ENCODE data around the gene STAT5B.
A peak's percentile ranks its signal among the peaks of the same experiment; 100 is the strongest.
"Not testable (repeated sequence)": the region's sequence is repeated elsewhere in the genome, so short reads cannot be mapped to it uniquely, and the experiment has no call there.

STAT5B gene

GRCh38 chr17:42305543-42306384 lies 29.6 kb upstream of the STAT5B start:
- DNase-seq, result no peak

DNA sequence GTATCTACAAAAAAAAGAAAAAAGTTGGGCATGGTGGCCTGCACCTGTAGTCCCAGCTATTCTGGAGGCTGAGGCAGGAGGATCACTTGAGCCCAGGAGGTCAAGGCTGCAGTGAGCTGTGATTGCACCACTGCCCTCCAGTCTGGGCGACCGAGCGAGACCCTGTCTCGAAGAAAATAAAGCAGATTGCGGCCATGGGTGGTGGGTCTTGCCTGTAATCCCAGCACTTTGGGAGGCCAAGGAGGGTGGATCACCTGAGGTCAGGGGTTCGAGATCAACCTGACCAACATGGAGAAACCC lies 28.8 kb upstream of the STAT5B start:
- DNase-seq, result not testable (repeated sequence)

DNA sequence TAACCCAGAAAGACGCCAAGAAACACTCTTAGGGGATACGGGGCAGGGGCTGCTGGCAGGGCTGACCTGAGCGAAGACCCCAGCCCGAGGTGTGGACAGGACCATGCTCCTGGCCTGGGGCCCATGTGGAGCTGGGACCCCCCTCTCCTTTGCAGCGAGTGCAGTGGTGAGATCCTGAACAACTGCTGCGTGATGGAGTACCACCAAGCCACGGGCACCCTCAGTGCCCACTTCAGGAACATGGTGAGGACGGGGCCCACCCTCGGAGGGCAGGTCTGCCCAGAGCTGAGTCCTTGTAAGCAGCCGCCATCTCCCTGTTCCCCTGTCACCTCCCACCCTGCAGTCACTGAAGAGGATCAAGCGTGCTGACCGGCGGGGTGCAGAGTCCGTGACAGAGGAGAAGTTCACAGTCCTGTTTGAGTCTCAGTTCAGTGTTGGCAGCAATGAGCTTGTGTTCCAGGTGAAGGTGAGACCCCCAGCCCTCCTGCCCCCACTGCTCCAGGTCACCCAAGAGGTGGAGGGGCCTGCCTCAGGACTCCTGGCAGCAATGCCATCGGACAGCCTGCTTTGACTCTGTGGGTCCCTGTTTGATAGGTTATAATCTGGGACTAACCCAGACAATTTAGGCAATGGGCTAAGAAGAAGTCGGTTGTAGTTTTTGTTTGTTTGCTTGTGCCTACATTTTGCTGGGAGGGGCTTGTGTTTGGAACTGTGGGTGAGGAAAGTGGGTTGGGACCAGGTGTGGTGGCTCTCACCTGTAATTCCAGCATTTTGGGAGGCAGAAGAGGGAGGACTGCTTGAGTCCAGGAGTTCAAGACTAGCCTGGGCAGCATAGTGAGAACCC lies 28.2 kb upstream of the STAT5B start:
- no peak for DNase-seq

GRCh38 chr17:42303694-42304093 lies 27.5 kb upstream of the STAT5B start:
- no peak for DNase-seq

DNA sequence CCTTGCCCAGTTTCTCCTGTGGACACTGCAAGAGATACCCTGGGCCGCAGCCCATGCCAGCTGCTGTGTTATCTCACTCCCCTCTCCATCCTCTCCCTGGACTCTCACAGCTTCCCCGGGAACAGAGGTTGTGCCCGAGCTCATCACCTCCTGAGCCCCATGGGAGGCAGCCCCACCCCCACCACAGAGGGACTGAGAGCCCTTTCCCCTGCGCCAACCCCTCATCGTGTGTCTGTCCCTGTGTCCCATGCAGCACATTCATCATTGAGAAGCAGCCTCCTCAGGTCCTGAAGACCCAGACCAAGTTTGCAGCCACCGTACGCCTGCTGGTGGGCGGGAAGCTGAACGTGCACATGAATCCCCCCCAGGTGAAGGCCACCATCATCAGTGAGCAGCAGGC lies 24.8 kb upstream of the STAT5B start:
- no peak for DNase-seq

DNA sequence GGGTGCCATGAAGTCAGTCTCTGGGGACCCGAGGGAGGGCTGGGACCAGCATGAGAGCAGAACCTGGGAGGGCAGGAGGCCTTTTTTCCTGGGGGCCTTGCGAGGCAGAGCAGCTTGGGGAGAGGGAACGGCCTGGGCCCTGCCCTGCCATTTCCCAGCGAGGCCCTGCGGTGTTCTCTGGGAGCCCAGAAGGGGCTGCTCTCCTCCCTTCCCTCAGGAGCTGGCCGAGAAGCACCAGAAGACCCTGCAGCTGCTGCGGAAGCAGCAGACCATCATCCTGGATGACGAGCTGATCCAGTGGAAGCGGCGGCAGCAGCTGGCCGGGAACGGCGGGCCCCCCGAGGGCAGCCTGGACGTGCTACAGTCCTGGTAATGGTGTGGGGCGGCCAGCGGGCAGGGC lies 23.7 kb upstream of the STAT5B start:
- not testable (repeated sequence) for DNase-seq

DNA sequence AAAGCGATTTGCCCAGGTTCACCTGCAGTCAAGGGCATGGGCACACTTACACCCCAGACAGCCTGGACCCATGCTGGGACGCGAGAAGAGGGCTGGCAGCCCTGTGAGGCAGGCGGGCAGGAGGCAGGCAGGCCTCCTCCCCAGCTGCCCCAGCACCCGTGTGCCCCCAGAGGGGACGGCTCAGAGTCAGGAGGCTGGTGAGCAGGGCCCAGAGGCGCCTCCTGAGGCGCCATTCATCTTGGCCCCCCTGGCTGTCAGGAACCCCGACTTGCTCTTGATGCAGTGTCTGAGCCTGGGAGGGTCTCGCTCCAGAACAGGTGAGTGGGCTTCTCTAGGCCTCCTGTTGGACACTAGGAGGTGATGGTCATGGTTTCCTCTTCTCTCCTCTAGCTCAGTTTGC lies 23.2 kb upstream of the STAT5B start:
- DNase-seq, result not testable (repeated sequence)

GRCh38 chr17:42297775-42298174 lies 21.6 kb upstream of the STAT5B start:
- DNase-seq, result not testable (repeated sequence)

- no peak for DNase-seq
These were observed 19.8 kb upstream of the STAT5B start for GRCh38 chr17:42296012-42296411.

DNA sequence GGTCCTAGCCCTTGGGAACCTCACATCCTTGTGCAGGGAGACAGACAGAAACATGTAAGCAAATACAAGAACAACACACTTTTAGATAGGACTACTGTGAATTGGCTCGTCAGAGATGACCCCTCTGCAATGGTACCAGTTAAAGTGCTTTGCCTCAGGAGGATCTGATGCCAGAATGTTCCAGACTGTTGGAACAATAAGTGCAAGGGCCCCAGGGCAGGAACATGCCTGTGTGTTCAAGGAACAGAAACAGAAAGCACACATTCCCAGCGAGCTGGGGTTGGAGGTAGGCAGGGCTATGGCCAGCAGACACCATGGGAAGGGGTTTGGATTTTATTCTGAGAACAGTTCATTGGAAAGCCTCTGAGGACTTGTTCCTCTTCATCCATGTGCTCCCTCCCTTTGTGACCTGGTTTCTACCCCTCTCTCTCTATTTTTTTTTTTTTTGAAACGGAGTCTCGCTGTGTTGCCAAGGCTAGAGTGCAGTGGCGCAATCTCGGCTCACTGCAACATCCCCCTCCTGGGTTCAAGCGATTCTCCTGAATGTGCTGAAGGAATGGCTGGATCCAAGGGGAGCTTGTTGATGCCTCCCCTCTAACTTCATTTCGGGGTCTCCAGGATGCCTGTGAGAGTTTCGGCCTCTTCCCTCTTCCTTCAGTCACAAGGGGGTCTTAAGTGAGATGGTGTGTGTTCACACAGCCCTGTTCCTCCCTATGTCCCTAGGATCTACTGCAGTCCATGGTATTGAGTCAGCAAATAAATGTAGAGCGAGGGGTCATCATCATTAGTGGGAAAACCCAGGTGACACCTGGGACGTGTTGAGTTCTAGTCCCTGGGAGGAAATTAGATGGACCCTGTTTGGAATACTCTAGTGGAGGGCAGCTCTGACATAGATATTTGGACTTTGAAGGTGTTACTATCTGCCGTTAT lies 18.5 kb upstream of the STAT5B start:
- DNase-seq, result peak; percentile 30

DNA sequence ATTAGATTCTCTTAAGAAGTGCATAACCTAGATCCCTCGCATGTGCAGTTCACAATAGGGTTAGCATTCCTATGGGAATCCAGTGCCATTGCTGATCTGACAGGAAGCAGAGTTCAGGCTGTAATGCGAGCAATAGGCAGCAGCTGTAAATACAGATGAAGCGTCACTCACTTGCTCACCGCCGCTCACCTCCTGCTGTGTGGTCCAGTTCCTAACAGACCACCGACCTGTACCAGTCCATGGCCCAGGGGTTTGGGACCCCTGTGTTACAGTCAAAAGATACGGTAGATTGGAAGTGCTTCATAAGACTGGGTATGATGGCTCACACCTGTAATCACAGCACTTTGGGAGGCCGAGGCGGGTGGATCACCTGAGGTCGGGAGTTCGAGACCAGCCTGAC lies 14.9 kb upstream of the STAT5B start:
- DNase-seq, result no peak

GRCh38 chr17:42290577-42290976 lies 14.4 kb upstream of the STAT5B start:
- no peak for DNase-seq

- DNase-seq, result peak; percentile 69
These were observed 13.5 kb upstream of the STAT5B start for GRCh38 chr17:42289611-42290181.

GRCh38 chr17:42288803-42289610 lies 12.8 kb upstream of the STAT5B start:
- peak; percentile 29 for DNase-seq

GRCh38 chr17:42287977-42288802 lies 12.0 kb upstream of the STAT5B start, which contains the start of gene STAT5A:
Gene STAT5A (plus strand): TSS chr17:42288498. CDS start chr17:42289412, 914 bp downstream.
- peak; percentile 88 for DNase-seq

- peak; percentile 64 for DNase-seq
These were observed 11.2 kb upstream of the STAT5B start for GRCh38 chr17:42287305-42287976.

DNA sequence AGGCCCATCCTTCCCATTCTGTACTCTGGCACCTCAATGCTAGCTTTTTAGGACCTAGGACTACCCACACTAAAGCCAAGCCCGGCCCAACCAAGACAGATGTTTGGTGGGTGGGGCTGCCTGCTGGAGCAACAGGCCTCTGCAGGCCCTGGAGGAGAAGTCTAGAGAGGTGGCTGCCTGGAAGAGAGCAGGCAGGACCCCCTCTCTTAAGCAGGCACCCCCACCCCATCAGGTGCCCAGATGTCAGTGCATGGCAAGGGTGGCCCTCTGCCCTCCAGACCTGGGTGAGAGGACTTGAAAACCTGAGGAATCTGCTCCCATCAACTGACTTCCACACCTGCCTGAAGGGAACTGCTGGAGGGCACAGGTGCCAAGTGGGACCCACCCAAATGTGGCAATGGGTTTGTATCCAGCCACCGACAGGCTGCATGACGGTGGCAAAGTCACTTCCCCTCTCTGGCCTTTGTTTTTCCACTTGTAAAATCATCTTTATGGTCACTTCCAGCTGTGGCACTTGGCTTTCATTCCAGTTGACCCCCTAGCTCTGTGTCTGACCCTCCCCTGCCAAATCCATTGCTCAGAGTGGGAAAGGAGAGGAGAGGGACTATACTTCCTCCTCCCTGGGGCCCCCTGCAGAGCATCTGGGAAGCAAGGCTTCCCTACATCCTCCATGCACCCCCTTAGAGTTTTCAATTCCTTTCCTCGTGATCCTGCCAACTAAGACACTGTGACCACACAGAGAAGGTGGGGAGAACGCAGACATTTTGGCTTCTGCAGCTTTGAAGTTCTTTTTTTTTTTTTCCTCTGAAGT lies 10.4 kb upstream of the STAT5B start:
- peak; percentile 41 for DNase-seq

DNA sequence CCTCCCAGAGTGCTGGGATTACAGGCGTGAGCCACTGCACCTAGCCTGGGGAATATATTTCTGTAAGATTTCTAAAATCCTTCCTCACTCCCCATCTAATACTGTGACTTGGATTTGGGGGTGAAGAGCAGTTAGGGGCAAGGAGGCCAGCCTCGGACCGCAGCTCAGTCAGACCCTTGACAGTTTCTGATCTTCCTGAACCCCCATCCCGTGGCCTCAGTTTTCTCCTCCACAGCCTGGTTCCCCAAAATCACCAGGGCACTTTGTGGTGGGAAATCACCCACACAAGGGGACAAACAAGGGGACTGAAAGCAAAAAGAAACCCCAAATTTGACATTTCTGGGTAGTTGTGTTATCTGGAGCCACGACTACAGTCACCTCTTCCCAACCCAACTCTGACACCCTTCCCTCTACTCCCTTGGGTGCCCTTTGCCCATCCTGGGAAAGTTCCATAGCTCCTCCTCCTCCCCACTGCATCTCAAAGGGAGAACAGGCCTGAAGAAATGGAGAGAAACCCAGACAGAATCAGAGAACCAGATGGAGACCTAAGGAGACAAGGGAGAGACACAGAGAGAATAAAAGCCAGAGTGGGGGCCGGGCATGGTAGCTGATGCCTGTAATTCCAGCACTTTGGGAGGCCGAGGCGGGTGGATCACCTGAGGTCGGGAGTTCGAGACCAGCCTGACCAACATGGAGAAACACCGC lies 9.3 kb upstream of the STAT5B start:
- no peak for DNase-seq

DNA sequence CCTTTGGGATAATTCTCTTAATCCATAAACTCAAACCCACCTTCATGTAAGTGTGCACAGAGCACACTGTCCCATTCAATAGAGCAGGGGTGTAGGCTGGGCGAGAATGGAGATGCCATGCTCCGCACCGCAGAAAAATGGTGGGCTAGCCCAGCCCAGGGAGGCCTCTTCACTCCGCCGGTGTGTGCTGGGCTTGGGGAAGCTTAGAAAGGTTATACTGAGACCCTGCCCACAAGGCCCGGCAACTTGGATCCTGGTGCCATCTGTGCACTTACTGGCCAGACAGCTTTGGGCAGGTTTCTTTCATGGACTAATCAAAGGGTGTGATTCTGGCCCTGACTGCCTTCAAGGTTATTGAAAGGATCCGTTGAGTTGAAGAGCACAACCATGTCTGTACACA lies 8.4 kb upstream of the STAT5B start:
- DNase-seq, result no peak
